ENCODE data around the gene OR2A12. TPM values are rescaled to one million over a fixed set of nuclear protein-coding genes. Genes with fewer than 3 reads are reported as not detected.

Gene OR2A12
- not detected in 2 replicates for total RNA-seq

DNA sequence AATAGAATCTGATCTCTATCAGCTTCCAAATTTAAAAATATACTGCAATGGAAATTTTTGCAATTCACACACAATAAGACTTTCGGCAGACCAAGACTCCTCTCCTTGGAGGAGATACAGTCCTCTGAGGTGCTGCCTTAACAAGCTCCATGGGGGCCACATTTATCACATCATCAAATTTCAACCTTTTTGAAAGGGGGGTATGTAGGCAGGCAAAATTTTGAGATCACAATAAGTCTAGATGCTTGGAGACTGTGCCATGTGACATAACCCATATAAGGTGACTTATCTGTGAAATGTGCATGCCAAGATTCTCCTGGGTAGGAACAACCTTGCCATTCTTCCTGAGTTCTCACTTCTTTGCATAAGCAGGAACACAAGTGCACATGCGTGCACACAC lies at the start of gene OR2A12:
OR2A12 (plus strand) TSS at position 301 of the 400 bp plus-strand sequence. CDS start 8,830 bp downstream, outside the sequence.

GRCh38 chr7:144048648-144049047 lies 37.4 kb upstream of the OR2A12 start, which contains the start of gene OR2A5:
Gene OR2A5 (plus strand): TSS chr7:144048948. CDS start chr7:144050402, 1,454 bp downstream.

GRCh38 chr7:144069511-144069910 lies 16.6 kb upstream of the OR2A12 start, which contains the start of gene OR2A25:
Gene OR2A25 (plus strand): TSS chr7:144069811. CDS start chr7:144074220, 4,409 bp downstream.

GRCh38 chr7:144109283-144109682 lies 23.2 kb downstream of the OR2A12 start, which contains the start of gene OR2A2:
Gene OR2A2 (plus strand): TSS chr7:144109583. CDS start chr7:144109583, 0 bp downstream.

GRCh38 chr7:144122876-144123275 lies 36.8 kb downstream of the OR2A12 start, which contains the start of gene OR2A14:
Gene OR2A14 (plus strand): TSS chr7:144123176. CDS start chr7:144129113, 5,937 bp downstream.

Other genes starting within 250 kb of the OR2A12 start
- 25.6 and 31.2 TPM in 2 replicates for gene TCAF1, start 184.1 kb upstream of the OR2A12 start, total RNA-seq
- not detected in 2 replicates for gene OR2F2, start 151.0 kb upstream of the OR2A12 start, total RNA-seq
- not detected in 2 replicates for gene OR2F1, start 131.4 kb upstream of the OR2A12 start, total RNA-seq
- not detected in 2 replicates for gene OR6B1, start 86.0 kb upstream of the OR2A12 start, total RNA-seq
- gene OR2A5, start 37.3 kb upstream of the OR2A12 start, total RNA-seq, result not detected in 2 replicates
- not detected in 2 replicates for gene OR2A25, start 16.5 kb upstream of the OR2A12 start, total RNA-seq
- gene OR2A2, start 23.3 kb downstream of the OR2A12 start, total RNA-seq, result not detected in 2 replicates
- not detected in 2 replicates for gene OR2A14, start 36.9 kb downstream of the OR2A12 start, total RNA-seq
- gene CTAGE4, start 97.2 kb downstream of the OR2A12 start, total RNA-seq, result 0.46 and 1.0 TPM in 2 replicates
- gene ARHGEF35, start 109.6 kb downstream of the OR2A12 start, total RNA-seq, result 7.5 and 11.0 TPM in 2 replicates
- not detected in 2 replicates for gene OR2A42, start 153.3 kb downstream of the OR2A12 start, total RNA-seq
- 1.1 and 4.1 TPM in 2 replicates for gene OR2A7, start 178.5 kb downstream of the OR2A12 start, total RNA-seq
- gene CTAGE8, start 183.0 kb downstream of the OR2A12 start, total RNA-seq, result 3.4 and 3.7 TPM in 2 replicates
- 0.11 TPM in 1 of 2 replicates, not detected in the other for gene OR2A1, start 226.1 kb downstream of the OR2A12 start, total RNA-seq

Data from hair follicular keratinocyte (primary cell).